ENCODE measurements around the gene LEMD3. TPM values are rescaled to one million over a fixed set of nuclear protein-coding genes. Genes with fewer than 3 reads are reported as not detected.

The LEMD3 gene
- total RNA-seq, 2 experiments from 2014 or later = 67.1 to 68.8 TPM

GRCh38 chr12:65184176-65184857 lies 14.9 kb downstream of the LEMD3 start:
- Histone ChIP-seq H3K27me3 (ENCODE audit: control insufficient read depth in 1 of 2, insufficient read depth in 2 of 2, low read length in 2 of 2) (no peaks in the 10 kb centered on the region), H3K4me1 (ENCODE audit: insufficient read depth, low read length) (peaks cover 5% of the 10 kb centered on the region), H3K4me3 (ENCODE audit: low read length) (no peak overlapping the region), H3K27ac (ENCODE audit: low read depth in 1 of 2, low read length in 2 of 2) (no peak overlapping the region), H3K9me3 (ENCODE audit: control insufficient read depth in 1 of 2, insufficient read depth in 1 of 2, low read length in 2 of 2) (no peaks in the 10 kb centered on the region), H3K36me3 (ENCODE audit: insufficient read depth, low read length) (no peaks in the 10 kb centered on the region)
- no peak overlapping the region for H3K27ac Mint-ChIP-seq
- H3K4me3 Mint-ChIP-seq = no peak overlapping the region
- no peaks in the 10 kb centered on the region for H3K9me3 Mint-ChIP-seq
- TF ChIP-seq CTCF (IDR thresholded peaks at IDR 0.05) = no peak
- intact Hi-C loops (cut with DNase I, micrococcal nuclease) = no loop called here
- CTCF ChIA-PET = interaction anchor here (0.6 kb wide), 1 partner anchor 15 kb away, joined by 3 read pairs; the partner anchor contains the start of gene LEMD3
- H3K4me1 Mint-ChIP-seq (ENCODE audit: low read depth) = peaks cover 80% of the 10 kb centered on the region
- no peak for ATAC-seq (ENCODE audit: poor library complexity)
- POLR2A ChIA-PET = interaction anchor here (5.3 kb wide), 1 partner anchor 16 kb away, joined by 29 read pairs; the partner anchor contains the start of gene LEMD3
- H3K27me3 Mint-ChIP-seq = no peaks in the 10 kb centered on the region
- H3K36me3 Mint-ChIP-seq (ENCODE audit: low read depth) = peaks cover 33% of the 10 kb centered on the region
- no peak for DNase-seq

- no peak overlapping the region for H3K27ac ChIP-seq (ENCODE audit: low read depth in 1 of 2, low read length in 2 of 2)
- Mint-ChIP-seq H3K4me3 (no peak overlapping the region), H3K27me3 (no peaks in the 10 kb centered on the region), H3K9me3 (no peaks in the 10 kb centered on the region), H3K36me3 (ENCODE audit: low read depth) (peaks cover 33% of the 10 kb centered on the region), H3K4me1 (ENCODE audit: low read depth) (peaks cover 81% of the 10 kb centered on the region), H3K27ac (no peak overlapping the region)
- no peaks in the 10 kb centered on the region for H3K36me3 ChIP-seq (ENCODE audit: insufficient read depth, low read length)
- no peak for TF ChIP-seq CTCF (IDR thresholded peaks at IDR 0.05)
- ChIA-PET CTCF (no interaction called here), POLR2A (interaction anchor here (5.3 kb wide), 1 partner anchor 16 kb away, joined by 29 read pairs; the partner anchor contains the start of gene LEMD3)
- H3K27me3 ChIP-seq (ENCODE audit: control insufficient read depth in 1 of 2, insufficient read depth in 2 of 2, low read length in 2 of 2) = no peaks in the 10 kb centered on the region
- H3K9me3 ChIP-seq (ENCODE audit: control insufficient read depth in 1 of 2, insufficient read depth in 1 of 2, low read length in 2 of 2) = no peaks in the 10 kb centered on the region
- ATAC-seq (ENCODE audit: poor library complexity) (no peak), DNase-seq (no peak)
- intact Hi-C loops (cut with DNase I, micrococcal nuclease) = no loop called here
- no peak overlapping the region for H3K4me3 ChIP-seq (ENCODE audit: low read length)
- H3K4me1 ChIP-seq (ENCODE audit: insufficient read depth, low read length) = peaks cover 5% of the 10 kb centered on the region
Measured at GRCh38 chr12:65184858-65185229, 15.5 kb downstream of the LEMD3 start.

- no peak overlapping the region for H3K27ac ChIP-seq (ENCODE audit: low read depth in 1 of 2, low read length in 2 of 2)
- ChIA-PET CTCF (no interaction called here), POLR2A (no interaction called here)
- no peak for DNase-seq
- Mint-ChIP-seq H3K4me3 (no peak overlapping the region), H3K27me3 (no peaks in the 10 kb centered on the region), H3K36me3 (ENCODE audit: low read depth) (peaks cover 36% of the 10 kb centered on the region), H3K4me1 (ENCODE audit: low read depth) (peaks cover 84% of the 10 kb centered on the region), H3K27ac (no peak overlapping the region), H3K9me3 (no peaks in the 10 kb centered on the region)
- ATAC-seq (ENCODE audit: poor library complexity) = no peak
- H3K36me3 ChIP-seq (ENCODE audit: insufficient read depth, low read length) = no peaks in the 10 kb centered on the region
- intact Hi-C loops (cut with DNase I, micrococcal nuclease) = no loop called here
- peaks cover 5% of the 10 kb centered on the region for H3K4me1 ChIP-seq (ENCODE audit: insufficient read depth, low read length)
- no peaks in the 10 kb centered on the region for H3K27me3 ChIP-seq (ENCODE audit: control insufficient read depth in 1 of 2, insufficient read depth in 2 of 2, low read length in 2 of 2)
- TF ChIP-seq CTCF (IDR thresholded peaks at IDR 0.05) = no peak
- no peak overlapping the region for H3K4me3 ChIP-seq (ENCODE audit: low read length)
- no peaks in the 10 kb centered on the region for H3K9me3 ChIP-seq (ENCODE audit: control insufficient read depth in 1 of 2, insufficient read depth in 1 of 2, low read length in 2 of 2)
Measured at GRCh38 chr12:65187665-65188064, 18.3 kb downstream of the LEMD3 start.
